HG03442 (cell line): ENCODE measurements around the gene SLC4A1AP.

Source experiments
- ATAC-seq: cut with Tn5 transposase; IDR thresholded peaks from one replicate; pipeline ENCODE4 v1.9.1; 2021; ENCODE audit warnings: mild to moderate bottlenecking, moderate library complexity; ENCODE audit not compliant: unreplicated experiment

SLC4A1AP gene

DNA sequence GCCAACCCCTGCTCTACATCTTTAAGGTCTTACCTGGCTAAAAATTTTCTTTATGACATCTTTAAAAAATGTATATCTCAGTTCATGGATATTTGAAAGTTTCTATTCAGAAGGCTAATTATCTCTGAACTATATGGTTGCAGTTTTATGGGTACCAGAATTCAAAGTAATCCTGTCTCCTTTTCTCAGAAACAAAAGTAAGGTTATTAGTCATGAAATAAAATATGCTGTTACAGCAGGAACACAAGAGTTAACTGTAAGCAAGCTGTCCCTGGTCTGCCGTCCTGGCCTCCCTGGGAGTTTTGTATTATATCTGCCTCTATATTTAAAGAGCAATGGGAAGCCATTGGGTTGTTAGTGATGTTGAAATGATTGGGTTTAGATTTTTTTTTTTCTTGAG, 34.0 kb downstream of the SLC4A1AP start:
- ATAC-seq, result no peak

DNA sequence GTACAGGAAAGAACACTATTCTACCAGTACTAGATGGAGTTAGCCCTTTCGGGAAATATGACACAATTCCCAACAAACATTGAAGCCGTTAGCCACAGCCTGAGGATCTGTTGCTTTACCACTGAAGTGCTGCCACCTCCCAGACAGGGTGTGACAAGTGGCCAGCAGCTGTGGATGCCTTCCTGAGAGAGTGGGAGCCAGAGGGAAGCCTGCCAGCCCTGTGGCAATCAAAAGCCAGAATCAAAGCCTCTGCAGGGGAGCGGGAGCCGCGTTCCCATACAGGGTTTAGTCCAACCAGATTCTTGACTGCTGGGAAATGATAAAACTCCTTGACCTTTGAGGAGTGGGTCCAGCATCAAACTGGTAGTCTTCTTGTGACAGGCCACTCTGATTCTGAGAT, 38.0 kb downstream of the SLC4A1AP start:
- ATAC-seq, result no peak

DNA sequence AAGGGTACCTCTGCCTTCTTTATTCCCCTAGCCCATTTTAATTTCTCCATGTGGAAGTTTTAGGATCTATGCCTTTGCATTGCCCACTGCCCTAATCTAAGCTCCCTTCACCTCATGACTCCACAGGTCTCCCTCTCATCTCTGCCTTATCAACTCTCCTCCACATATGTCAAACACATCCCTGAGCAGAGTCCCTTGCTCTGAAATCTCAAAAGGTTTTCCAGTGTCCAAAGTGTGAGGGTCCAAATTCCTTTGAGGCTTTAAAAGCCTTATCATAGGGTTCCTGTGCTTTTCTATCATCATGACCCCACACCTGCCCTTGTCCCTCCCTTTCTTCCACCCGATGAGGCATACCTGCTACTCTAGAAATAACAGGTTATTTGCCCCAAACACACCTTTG, 38.6 kb downstream of the SLC4A1AP start:
- ATAC-seq, result no peak

DNA sequence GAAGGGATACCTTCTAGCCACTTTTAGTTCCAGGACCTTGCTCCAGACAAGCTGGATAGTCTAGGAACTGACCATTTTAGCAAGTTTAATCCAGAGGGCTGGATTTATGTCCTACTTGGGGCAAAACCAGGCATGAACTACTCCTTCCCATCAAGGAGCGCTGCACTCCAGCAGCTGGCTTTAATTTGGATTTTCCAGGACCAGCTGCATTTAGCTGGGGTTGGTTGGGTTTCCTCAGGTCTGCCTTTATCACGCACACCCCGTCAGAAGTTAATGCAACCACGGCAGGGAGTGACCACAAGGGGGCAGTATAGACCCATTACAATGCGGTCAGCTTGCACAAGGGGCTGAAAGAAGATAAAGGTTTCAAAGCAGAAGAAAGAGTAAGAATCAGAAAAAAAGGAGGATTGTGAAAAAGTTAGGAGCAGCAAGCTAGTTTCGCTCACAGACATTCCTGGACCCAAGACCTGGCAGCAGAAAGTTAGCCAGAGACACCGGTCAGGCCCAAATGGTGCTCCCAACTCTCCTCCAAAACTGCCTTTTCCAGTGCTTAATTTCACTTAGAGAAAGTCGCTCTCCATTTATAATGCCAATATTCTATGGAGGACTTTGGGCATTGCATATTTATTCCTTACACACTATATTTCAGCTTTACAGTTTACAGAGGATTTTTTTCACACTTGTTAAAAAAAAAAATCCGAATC, 40.1 kb downstream of the SLC4A1AP start:
- no peak for ATAC-seq

DNA sequence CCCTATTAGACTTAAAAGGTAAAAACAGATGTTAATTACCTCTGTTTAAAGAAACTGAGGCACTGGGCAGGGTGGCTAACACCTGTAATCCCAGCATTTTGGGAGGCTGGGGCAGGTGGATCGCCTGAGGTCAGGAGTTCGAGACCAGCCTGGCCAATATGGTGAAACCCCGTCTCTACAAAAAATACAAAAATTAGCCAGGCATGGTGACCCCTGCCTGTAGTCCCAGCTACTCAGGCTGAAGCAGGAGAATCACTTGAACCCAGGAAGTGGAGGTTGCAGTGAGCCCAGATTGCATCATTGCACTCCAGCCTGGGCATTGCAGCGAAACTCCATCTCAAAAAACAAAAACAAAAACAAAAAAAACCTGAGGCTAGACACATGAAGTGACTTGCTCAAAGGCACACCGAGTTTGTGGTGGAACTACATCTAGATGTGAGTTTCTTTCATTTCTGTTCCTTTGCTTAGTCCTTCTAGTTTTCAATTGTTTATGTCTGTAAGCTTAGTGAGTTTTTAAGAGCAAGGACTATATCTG, 40.7 kb downstream of the SLC4A1AP start:
- ATAC-seq, result no peak

DNA sequence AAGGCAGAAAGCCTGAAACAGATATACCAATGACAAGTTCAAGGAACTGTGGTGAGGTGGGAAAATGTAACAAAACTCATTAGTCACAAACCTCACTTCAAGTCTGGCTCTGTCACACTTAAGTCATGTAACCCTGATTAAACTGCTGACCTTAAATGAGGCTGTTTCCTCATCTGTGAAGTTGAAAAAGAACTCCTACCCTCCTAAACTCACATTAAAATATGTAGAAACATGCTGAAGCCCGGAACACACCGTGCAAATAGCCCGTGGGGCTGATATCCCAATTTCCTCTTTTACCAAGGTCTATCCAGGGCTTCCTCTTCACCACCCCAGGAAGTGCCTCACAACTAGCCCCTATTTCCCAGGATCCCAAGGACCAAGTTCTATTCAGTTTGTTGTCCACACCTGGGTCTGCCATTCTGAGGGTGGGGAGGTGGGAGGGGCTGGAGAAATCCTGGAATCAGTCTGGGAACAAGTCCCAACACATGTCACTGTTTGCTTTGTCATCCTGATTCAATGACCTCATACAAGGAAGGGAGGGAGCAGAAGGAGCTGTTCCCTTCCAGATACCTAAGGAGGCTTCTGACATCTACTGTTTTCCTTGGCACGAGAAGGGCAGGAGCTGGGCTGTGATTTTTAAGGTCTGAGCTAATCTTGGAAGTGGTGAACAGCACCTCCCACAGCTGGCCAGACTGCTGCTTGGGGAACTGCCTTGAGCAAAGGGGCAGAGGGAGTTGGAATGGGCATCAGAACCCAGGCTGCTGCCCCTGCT, 42.3 kb downstream of the SLC4A1AP start:
- ATAC-seq, result no peak

DNA sequence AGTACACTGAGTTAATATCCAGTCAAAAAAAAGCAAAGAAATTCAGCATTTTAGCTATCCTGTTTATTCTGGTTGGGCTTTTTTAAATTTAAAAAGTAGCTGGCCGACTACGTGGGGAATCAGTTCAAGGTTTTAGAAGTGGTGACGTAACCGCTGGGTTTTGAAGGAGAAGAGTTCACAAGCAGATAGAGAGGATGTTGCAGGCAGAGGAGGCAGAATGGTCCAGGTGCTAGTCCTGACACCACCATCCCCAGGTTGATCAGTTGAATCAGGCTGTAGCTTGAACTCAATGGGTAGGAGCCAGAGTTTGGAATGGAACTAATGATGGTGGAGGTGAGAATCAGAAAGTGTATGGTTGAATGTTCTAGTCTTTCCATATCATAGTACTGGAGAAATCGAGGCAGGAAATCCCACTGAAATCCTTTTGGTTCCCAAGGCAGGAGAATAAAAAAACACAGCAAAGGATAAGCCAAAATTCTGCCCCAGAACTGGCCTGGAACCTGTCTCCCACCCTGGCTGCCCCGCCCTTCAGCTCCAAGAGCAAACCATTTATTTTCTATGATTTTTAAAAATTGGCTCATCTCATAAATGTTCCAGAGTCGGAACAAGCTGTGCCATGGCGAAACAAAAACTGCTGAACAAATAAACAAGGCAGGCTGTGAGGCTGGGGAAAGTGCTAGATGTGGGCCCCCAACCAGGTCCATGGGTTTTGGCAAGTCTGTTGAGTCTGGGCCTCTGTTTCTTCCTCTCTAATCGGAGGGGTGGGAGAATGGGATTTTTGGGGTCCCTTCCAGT, 44.0 kb downstream of the SLC4A1AP start:
- ATAC-seq, result no peak

DNA sequence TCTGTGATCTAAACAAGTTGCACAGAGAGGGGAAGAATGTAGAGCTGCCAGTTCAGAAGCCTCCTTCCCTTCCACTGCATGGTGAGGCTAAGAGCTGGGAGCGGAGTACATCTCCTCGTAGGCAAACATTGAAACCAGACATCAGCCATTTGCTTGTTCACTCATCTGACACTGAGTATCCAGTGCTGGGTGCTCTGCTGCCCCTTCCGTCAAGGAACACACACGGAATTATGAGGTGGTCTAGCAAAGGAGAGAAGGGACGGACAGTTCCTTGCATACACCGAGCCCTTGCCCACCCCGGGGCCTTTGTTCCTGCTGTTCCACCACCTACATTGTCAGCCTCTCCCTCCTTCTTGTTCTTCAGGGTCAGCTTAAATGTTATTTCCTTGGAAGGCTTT, 44.6 kb downstream of the SLC4A1AP start:
- ATAC-seq, result no peak

DNA sequence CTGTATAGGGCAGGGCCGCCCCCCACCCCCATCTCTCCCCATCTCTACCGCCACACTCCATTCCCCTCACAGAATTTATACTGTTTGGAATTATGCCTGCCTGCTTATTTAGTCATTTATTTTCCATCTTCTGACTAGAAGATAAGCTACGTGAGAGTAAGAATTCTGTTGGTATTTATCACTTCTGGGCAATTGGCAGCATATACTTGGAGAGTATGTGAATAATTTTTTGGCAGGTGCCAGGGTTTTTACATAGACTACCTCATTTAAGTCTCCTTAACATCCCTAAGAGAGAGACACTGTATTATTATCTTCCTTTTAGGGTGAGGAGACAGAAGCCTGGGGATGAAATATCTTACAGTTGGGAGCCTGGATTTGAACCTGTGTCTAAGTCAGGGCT, 45.0 kb downstream of the SLC4A1AP start:
- ATAC-seq, result no peak

DNA sequence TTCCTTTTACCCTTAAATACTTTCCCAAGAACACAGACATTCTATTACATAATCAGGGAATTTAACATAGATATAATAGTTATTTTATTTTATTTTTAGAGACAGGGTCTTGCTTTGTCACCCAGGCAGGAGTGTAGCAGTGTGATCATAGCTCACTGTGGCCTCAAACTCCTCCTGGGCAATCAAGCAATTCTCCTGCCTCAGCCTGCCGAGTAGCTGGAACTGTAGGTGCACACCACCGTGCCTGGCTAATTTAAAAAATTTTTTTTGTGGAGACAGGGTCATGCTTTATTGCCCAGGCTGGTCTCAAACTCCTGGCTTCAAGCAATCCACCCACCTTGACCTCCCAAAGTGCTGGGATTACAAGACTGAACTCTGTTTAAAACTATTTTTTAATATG, 45.6 kb downstream of the SLC4A1AP start:
- ATAC-seq, result no peak

DNA sequence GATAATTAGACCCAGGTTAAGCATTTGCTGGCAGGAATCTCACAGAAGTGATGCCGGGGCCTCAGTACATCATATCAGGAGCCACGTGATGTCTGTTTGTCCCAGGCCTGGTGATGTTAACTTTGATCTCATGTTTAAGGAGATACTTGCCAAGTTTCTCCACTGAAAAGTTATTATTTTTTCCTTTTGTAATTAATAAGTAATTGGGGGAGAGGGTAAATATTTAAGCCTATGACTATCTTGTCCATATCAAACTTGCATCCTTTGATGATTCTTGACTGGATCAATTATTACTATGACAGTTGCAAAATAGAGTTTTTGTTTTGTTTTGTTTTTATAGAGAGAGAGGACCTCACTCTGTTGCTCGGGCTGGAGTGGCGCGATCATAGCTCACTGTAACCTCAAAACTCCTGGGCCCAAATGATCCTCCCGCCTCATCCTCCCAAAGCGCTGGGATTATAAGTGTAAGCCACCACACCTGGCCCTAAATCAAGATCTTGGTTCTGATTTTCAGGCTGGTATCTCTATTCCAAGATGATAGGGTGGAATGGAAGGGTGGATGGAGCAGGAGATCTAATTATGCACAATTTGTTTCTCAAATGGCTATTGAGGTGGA, 46.4 kb downstream of the SLC4A1AP start:
- no peak for ATAC-seq

DNA sequence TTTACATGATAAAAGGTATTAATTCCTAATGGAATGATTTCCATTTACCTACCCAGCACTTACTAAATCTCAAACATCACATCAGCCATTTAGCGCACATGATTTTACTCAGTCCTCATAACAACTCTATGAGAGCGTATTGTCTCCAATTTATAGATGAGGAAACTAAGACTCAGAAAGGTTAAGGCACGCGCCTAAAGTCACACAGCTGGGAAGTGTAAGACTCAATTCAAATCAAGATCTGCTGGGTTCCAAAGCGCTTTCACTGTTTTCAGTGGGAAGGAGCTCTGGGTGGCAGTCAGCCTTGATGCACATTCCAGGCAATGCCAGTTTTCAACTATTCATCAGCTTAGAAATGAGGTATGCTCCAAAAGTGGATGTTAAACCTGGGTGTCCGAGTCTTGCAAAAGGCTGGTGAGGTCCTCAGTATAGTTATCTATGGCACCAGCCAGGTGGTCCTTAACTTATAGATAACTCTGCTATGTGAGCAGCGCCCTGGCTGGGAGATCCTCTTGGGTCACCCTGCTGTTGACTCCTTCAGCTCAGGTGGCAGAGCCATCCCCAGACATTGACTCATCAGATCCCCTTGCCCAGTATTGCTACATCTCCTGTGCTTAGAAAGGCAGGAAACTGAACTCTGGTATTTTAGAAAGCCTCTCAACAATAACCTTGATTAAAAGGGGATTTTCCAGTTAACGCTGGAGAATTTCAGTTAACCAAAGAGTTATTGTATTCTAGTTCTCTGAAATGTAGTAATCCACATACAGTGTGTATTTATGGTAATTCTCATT, 47.1 kb downstream of the SLC4A1AP start:
- no peak for ATAC-seq

DNA sequence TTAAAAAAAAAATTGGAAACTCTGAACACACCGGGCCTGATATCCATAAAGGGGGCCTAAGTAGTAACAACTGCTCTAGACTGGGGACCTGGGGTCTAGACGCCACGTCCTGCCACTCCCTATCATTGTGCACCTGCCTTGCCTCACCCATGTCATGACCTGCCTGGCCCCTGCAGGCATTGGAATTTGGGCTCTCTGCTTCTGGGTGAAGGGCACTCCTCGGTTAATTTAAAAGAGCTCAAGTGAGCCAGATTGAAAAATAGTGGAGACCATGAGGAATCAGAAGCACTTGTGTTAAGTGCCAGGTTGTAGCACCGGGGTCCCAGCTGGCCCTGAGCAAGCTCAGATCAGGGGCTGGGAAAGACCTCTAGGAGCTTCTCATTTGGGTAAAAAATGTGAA, 48.1 kb downstream of the SLC4A1AP start:
- no peak for ATAC-seq

DNA sequence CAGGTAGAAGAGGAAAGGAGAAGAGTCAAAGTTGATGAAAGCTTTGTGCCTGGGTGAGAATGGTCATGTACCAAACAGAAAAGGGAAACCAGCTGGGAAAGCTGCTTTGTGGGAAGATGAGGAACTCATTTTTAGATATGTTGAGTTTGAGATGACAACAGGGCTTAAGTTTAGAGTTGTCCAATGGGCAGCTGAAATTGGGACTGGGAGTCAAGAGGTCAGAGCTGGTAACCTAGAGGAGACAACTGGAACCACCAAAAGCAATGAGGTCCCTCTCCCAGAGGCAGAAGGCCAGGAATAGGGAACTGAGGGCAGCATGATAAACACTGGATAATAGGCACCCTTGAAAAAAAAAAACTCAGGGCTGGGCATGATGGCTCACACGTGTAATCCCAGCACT, 48.8 kb downstream of the SLC4A1AP start:
- no peak for ATAC-seq

DNA sequence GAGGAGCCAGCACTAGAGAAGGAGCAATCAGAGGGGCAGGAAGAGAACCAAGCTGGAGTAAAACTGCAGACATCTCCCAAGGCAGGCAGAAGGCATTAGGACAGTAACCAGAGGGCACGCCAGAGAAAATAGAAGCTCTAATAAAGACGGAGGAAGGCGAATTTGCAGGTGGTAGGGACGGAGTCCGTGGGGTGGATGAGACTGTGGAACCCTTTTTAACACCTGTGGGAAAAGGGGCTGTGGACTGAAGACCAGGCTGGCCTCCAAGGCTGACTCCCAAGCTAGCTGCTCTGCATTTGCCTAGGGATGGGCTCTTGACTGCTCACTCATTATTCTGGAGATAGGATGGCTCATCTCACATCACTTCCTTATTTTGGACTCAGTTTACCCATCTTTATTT, 49.5 kb downstream of the SLC4A1AP start:
- ATAC-seq, result no peak

DNA sequence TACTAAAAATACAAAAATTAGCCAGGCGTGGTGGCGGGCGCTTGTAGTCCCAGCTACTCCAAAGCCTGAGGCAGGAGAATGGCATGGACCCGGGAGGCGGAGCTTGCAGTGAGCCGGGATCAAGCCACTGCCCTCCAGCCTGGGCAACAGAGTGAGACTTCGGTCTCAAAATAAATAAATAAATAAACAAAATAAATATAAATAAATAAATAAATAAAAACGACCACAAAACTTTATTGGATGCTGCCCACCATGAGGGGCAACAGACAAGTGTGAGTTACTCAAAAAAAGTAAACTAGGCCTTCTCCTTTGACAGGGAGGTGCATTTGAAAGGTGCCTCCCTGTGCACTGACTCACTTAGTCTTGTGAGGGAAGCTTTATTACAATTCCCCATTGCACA, 50.4 kb downstream of the SLC4A1AP start:
- no peak for ATAC-seq

DNA sequence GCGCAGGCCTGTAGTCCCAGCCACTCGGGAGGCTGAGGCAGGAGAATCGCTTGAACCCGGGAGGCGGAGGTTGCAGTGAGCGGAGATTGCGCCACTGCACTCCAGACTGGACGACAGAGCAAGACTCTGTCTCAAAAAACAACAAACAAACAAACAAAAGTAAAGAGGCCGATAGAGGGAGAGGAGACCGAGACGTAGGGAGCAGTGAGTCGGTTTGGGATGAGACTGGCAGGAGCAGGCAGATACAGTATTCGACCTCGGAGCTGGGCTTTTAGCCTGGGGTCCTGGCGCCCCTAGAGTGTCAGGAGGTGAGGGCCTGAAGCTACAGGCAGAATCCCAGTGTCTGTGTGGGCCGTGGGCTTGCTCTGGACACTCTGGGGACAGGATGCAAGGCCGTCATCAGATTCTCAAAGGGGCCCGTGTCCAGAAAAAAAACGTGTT, 51.2 kb downstream of the SLC4A1AP start:
- no peak for ATAC-seq

DNA sequence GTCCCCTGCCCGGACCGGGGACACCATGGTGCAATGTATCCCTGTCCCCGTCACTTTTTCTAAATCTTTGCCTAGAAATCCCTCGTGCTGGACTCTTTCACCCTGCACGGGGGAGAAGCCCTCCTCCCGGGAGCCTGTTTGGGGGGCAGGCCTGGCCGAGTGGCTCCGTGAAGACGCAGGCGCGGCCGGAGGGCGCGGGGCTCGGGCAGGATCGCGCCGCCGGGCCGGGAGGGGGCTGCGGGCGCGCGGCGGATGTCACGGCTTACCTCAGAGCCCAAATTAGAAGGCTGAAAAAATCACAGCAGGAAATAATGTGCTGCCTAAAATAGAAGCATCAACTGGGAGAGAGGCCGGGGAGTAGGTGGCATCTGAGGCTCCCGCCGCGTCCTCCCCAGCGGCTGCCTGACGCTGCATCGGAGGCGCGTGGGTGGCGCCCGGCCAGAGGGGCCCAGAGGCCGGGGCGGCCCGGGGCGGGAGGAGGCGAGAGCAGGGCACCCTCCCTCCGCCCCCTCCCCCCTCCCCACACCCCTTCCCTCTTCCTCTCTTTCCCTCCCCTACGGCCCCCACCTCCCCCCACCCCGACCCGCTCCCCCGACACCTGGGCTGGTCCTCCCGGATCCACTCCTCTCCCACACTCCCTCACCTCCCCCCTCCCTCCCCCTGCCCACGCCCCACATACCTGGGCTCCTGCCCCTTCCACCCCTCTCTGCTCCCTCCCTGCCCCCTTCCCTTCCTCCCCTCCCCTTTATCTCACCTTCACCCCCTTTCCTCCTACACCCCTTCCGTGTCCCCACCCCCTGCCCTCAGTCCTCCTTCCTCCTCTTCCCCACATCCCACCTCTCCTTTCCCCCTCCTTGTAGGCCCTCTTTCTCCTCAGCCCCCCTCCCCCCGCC, 51.9 kb downstream of the SLC4A1AP start:
- ATAC-seq, result no peak
